ENCODE results near the gene ZCCHC24.

Gene ZCCHC24

DNA sequence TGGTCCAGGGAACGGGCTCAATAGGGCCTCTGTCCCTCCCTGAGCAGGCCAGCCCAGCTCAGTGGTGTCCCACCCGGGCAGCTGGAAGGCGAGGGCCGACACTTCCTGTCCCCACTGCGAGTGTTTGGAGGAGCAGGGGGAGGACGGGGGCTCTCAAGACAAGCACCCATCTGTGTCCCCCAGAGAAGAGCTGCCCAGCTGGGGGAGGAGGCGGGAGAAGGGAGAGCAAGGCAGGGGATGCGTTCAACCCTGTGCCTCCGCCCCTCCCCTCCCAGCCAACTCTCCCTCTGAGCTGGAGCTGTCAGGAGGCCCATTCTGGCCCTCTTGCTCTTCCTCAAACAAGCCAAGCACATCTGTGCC, 35.7 kb downstream of the ZCCHC24 start:
- no peak for DNase-seq

DNA sequence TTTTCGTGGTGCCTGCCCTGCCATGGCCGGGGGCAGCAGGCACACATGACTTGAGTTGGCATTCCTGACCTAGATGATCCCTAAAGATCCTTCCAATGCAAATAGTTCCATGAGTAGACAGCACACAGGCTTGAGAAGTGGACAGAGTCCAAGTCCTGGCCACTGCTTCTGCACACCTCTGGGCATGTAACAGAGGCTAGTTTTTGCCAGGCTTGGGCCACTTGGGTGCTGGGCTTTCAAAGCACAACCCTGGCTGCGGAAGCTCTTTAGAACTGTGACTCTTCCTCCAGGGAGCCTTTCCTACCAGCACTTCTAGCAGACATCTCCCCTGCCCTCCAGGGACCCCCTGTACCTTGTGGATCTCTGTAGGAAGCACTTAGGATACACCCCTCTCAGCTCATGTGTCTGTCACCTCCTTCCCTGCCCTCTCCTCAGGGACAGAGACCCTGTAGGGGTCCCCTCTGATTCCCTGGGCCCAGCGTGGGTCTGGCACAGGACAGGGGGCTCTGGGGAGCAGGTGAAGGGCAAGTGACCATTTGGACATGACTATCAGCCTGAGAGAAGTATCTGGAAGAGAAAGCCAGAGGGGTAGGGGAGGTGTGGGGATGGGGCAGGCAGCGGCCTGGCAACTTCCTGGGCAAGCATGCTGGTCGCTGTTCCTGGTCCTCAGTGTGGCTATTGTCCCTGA, 36.2 kb downstream of the ZCCHC24 start:
- DNase-seq: no peak

DNA sequence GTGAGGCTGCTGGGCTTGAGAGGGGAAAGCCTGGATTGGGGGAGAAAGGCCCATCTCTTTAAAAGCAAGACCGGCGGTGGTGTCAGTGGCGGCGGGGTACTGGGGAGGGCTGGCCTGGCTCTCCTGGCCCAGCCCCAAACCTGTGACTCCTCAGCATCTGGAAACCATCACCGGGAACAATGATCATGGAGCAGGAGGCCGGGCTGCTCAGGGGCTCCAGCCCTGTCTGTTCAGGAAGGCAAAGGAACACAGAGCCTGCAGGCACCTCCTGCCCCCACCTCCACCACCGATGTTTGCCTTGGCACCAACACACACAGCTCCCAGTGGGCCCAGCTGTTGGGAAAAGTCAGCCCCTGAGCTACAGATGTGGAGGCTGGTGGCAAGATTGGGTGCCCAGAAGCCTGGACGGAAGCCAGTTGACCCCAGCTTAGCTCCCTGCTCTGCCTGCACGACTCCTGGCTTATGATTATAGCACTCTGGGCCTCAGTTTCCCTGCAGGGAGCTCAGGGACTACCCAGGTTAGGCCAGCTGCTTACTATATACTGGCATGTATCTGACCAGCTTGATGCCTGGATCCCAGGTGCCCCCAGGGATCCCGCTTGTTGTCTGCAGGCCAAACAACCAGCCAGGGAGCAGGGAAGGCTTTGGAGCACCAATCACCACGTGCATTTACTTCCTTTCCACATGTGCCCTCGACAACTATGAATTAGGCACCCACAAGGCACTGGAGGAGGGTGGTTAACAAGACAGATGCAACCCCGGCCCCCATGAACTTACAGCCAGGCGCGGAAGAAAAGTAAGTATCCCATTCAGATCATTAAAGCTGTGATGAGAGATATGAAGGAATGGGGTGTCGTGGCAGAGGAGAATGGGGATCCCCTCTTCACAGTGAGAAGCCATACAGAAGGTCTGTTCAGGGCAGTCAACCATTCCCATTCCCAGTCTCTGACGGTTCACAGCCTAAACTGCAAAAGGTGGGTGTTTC, 37.3 kb downstream of the ZCCHC24 start:
- DNase-seq: no peak

DNA sequence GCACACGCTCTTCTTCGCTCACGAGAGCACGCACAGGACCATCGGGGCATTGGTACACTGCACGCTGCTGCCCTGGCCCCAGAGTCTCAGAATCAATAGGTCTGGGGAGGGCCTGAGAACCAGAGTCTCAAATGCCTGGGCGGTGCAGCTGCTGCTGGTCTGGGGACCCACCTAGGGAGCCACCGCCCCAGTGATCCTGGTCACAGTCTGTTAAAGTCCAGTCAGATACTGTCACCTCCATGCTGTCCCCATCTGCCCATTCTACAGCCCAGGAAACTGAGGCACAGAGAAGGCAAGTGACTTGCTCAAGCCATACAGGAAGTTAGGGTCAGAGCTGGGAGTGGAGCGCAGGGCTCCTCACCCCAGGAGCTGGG, 38.0 kb downstream of the ZCCHC24 start:
- DNase-seq: no peak

DNA sequence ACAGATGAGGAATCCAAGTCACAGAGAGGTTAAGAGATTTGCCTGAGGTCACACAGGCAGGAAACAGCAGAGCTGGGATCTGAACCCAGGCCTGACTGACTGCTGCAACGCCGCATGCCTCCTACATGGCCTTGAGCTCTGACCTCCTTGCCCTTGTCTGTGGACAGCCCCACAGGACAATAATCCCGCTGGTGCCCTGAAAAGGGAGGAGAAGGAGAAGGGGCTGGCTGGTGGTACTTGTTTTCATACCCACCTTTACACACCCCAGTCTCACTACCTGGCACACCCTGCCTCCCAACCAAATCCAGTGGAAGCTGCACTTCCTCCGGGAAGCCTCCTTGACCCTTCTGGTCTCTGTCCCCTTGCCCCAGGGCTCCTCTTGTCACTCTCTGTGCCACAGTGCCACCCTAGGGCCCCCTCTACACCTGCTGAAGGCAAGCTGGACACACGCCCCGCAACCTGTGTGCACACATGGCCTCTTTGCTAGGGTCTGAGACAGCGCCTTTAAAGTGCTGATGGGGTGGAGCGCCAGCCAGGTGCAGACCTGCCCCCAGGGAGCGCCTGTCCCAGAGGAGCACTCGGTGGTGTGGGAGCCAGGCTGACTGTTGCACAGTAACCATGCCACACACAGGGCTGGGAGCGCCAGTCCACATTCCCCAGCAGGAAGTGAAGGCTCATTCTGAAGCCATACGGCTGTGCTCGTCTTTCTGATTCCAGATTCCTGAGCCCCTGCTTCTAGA, 38.6 kb downstream of the ZCCHC24 start:
- no peak for DNase-seq

DNA sequence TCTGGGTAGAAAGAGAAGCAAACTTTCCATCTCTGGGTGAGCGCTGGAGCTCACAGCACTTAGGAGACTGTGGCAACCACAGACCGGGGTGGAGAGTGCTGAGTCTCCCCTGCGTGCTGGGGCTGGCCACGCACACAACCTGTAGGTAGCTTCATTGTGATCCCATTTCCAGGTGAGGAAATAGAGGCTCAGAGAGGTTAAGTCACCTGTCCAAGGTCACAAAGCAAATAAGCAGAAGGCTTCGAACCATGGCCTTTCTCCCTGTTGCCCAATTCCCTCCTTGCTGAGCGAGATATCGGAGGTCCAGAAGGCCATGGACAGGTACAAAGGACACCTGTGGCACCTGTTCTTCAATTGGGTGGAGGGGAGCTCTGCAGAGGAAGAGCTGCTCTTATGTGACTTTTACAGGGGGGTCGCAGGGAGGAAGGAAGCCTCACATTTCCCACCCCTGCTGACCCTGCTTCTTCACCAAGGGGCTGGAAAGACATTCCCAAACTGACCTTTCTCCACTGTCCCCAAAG, 39.4 kb downstream of the ZCCHC24 start:
- no peak for DNase-seq

DNA sequence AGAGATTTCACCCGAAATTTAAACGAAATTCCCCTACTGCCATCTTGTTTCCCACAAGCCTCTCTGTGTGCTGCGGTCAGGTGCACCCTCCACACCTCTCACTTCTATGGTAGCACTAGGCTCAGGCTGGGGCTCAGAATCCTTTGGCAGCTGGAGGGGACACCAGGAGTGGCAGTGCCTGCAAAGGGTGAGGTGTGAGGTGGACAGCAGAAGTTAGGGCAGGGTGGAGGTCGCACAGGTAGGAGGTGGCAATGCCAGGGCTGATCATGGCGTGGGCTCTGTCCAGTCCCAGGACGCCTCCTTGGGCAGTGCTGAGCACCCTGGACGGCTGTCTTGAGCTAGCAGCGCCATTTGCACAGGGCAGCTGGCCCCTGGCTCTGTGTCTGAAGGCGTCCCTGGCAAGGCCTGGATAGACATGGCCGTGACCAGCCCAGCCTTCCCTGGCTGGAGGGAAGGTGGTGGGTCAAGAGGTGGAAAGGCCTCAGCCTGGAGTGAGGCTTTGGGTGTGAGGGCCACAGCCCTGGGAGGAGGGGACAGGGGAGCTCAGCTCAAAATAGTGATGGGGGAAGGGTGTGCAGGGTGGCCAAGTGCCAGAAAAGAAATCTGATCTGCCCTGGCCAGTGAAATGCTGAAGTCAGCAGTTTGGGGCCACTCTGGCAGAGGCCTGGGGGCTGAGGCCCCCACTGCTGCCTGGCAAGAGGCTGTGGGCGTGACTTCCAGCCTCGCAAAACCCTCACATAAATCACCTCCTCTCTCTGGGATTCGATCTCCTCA, 40.0 kb downstream of the ZCCHC24 start:
- no peak for DNase-seq

DNA sequence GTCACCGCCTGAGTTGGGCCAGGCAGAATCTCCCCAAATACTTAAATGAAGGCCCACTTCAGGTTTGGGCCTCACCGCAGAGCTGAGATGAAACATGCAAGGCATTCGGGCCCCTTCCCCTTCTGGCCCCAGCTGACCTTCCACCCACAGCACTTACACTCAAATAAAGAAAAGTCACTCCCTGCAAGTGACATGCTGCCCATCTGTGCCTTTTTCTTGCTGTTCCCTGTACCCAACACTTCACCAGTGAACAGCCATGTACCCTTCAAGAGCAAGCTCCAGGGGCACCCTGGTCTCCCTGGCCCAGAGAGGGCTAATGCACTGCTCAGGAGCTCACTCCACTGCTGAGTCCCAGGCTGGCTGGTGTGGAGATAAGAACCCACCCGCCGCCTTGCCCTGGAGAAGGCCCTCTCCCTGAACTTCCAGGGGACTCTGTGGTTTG, 40.7 kb downstream of the ZCCHC24 start:
- no peak for DNase-seq

DNA sequence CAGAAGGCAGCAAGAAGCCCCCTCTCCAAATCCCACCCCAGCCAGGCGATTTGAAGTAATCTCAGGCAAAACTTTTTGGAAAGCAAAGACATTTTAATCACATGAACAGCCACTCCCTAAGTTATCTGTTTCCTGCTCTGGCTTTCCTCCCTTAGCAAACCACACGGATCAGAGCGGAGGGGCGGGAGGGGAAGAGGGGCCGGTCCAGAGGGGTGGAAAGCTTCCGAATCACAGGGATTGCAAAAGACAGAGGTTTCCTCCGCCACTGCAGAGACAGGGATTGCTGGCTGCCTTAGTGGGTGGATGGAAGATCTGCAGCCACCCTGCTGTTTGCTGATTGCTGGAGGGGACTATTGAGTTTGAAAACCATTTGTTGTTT, 41.2 kb downstream of the ZCCHC24 start:
- DNase-seq: no peak

DNA sequence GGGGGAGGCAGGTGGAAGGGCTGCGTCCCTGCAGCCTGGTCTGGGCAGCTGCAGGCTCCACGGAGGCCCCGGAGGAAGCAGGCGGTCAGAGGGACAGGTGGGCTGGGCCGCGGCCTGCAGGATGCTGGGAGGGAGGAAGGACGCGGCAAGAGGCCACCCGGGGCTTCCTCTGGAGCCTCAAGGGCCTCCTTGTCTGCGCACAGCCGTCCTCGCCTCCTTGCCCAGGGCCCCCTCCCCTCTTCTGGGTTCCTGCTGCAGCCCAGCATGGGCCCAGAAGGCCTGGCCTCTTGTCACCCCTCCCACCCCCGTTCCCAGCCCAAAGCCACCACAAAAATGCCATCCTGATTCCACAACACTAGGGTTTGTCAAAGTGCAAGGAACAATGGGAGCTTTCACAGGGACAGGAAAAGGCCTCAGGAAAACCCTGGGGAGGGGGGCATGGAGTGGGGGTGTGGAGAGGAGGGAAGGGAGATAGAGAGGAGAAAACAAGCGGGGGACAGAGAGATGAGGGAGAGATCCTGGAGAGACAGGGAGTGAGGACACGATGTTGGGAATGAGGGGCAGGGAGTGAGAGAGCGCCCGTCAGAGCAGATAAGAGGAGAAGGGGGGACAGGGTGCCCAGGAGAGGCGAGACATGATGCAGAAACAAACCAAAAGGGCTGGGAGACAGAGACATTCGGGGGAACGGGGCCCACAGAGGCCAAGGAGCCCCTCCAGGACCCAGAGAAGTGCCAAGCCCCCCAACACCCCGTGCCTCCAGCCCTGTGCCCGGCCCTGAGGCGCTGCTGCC, 41.8 kb downstream of the ZCCHC24 start:
- no peak for DNase-seq

DNA sequence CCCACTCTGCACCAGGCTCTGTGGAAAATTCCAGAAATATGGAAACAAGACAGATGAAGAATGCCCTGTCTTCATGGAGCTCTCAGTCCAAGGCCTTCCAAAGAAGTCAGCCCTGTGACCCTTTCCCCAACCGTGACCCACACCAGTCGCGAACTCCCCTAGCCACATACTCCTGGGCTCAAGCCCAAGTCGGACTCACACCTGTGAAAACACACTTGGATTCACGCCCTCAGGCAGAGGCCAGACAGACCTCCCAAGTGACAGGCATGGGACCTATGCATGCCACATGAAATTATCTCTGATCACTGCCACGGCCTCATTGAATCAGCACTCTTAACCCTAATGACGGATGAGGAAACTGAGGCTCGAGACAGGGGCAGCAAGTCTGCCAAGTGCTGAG, 42.5 kb downstream of the ZCCHC24 start:
- no peak for DNase-seq

DNA sequence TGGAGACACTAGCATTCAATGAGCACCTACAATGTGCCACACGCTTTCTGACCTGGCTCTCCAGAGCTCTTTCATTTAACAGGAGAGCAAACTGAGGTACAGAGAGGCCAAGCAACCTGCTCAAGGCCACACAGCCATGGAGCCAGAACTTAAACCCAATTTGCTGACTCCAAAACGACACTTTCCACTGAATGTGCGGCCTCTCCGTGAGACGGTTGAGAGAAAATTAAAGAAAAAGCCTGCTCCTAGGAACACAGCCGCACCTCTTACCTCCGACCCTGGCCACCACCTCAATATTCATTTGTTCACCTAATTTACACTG, 42.8 kb downstream of the ZCCHC24 start:
- DNase-seq: no peak

DNA sequence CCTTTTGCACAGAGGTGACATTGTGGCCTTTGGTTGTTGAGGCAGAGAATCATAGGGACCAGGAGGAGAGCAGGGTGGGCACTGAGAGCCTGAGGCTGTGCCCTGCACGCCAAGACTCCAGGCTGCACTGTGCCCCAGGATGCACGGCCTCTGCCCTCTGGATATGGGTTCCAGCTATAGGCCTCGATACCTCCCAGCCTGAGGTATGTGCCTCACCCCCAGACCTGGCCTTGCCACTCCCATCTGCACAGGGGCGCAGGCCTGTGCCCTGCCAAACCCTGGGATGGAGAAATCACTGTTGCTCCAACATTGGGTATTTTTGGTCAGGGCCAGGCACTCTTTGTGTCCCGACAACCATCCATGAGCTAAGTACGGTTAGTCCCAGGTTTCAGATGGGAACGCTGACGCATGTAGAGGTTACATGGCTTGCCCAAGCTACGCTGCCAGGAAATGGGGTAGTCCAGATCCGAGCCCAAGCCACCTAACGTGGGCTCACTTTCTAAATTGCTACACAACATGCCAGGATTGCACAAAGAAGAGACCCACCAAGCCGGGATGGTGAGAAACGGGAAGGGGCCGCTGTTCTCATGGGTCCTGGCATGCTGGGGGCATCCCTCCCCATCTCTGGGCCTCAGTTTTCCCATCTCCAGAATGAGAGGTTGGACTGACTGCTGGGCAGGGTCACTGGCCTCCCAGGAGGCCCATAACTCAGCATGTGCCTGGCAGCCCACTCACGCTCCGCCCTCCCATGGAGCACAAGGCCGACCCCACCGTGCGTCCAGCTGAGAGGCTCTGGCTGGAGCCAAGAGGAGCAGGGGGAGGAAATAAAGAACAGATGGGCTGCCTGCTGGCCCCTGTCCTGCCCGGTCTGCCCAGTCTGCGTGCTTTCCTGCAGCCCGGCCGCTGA, 44.2 kb downstream of the ZCCHC24 start:
- no peak for DNase-seq

DNA sequence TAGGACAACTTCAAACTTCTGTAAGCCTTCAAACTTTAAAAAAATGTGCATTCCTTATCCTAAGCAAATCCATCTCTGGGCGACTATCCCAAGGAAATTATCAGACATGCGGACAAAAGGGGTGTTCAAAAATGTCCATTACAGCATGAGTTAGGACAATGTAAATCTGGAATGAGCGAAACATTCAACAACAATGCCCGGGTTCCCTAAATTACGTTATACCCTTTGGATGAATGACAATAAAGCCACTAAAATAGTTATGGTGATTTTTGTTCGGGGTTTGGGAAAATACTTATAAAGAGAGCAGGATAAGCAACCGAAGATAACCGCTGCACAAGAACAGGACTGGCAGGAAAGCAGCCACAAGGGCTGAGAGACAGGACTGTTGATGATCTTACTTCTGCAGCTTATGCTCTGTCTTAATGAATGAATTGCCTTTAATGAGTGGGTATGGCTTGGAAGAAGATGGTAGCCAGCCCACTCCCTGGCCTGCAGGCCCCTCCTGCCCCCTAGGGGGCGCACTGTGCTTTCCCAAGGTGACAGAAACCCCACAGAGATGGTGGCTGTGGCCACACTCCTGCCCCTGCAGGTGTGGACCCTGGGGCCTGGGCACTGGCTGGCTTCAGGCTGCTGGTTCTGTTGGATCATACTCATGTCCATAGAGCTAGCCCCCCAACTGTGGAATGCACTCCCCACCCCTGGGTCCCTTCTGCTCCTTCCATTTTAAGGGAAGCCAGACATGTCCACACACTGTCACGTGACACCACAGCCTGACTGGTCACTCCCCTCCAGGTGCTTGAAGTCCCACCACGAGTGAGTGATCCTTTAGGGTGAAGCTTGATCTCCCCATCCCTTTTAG, 45.0 kb downstream of the ZCCHC24 start:
- peak in 3 of 5 donors; percentile 14 to 41 (median 19) for DNase-seq

DNA sequence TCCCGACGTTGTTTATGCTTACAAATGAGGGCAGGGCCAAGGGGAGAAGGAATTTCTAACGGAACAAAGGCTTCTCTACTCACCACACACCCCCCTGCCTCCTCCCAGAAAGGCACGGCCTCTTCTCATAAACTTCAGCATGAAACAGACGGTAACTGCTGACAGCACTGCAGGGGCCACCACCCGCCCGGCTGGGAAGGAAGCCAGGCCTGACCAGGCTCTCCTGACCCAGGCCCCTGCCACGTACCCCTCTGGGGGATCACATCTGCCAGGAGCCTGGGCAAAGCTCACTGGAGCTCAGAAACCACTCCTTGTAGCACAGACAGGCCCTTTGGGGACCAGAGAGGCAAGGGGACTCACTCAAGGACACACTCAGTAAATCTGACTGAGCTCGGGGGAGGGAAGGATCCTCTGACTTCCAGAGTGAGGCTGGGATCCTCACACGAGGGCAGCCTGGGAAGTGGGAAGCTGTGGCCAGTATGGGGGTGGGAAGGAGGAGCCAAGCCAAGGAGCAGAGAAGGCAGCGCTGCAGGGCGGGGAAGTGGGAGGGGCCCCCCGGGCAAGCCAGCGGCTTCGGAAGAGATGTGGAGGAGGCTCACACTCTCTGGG, 46.1 kb downstream of the ZCCHC24 start:
- no peak for DNase-seq

DNA sequence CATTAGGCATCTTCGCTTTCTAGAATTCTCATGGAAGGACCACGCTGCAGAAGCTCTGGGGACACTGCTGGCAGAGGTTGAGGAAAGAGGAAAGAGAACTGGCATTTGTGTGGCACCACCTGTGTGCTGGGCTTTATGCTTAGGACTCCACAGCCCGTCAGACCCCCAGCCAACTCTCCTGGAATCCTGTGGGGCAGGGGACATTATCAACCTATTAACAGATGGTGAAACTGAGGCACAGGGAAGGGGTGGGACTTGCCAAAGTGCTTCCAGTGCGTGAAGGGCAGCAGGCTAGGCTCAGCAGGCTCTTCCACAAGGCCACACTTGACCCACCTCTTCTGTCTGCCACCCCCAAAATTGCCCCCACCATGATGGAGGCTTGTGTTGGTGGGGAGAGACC, 46.8 kb downstream of the ZCCHC24 start:
- DNase-seq: no peak

DNA sequence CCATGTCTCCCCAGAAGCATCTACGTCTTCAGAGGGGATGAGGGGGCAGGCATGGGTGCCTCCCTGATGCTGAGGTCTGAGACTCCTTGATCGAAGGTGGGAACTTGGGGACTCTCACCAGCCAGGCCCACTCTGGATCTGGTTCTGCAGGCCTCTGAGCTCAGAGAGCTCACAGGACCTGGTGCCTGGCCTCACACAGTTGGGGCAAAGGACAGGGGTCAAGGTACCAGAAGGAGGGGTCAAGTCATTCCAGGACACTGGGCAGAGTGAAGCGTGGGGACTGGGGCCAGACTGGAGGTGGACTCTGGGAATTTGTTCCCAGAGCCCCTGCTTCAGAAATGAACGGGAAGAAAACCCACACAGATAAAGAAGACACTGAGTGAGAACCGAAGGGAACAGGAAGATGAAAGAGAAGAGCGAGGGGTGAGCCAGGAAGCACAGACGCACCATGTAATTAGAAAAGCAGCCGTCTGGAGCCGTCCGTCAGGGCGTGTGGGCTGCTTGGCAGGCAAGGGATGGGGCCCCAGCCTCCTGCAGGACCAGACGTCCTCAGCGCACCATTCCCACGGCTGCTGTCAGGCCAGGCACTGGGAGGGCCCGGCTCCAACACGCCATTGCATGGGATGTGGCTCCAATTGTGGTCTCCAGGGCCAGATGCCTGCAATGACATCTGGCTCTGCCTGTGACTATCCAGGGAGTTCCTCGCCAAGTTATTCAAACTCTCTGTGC, 47.7 kb downstream of the ZCCHC24 start:
- DNase-seq: no peak

DNA sequence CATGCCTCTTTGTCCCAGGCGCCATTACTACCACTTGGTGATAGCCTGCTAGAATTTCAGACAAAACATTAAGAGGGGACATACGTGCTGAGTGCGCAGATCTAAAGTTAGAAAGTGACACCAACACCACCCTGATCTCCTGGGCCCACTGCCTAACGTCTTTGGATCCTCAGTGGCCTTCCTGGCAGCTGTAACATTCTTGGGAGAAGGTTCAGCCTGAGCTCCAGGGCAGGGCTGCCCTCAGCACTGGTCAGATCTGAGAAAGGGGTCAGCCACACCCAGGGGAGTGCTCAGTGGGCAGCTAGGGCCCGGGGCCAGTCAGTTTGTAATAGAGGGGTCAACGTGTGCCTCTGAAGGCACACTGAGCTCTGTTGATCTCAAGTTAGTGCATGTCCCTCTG, 48.4 kb downstream of the ZCCHC24 start:
- no peak for DNase-seq

All from T-helper 1 cell (primary cell).